ENCODE data around the gene ZNF76.

ZNF76 gene

DNA sequence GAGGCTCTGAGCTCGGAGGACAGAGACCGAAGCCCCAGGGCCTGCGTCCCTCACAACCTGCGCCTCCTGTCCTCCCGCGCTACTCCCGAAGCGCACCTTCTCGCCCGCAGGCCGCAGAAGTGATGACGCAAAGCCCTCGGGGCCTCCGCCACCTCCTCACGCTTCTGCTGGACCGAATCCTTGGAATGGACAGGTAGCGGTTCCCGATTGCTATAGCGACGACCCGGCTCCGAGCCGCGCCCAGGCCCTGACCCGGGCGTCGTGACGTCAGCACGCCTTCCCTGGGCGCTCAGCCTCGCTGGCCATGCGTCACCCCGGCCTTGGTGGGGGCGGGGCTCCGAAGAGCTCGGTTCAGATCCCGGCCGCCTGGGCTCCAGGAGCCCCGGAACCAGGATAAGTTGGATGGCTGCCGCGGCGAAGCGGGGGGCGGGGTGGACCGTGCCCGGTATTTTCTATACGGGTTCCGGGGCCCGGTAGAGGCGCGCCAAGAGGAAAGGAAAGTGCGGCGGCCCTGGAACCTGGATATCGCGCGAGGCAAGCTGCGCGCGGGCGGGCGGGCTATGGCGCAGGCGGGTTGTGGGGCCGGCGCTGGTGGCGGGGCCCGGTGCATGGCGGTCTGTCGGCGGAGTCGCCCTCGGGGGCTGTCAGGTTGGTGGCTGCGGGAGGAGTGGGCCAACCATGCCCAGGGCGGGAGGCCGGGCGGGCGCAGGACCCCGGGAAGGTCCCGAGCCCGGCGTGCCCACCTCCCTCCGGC is at the start of gene ZNF76:
TSS of gene ZNF76 (plus strand) at position 542 of the 754 bp plus-strand sequence. CDS start 21,417 bp downstream, outside the sequence.
- Mint-ChIP-seq H3K4me1 (peaks cover 40% of the 10 kb centered on the region), H3K36me3 (no peaks in the 10 kb centered on the region), H3K4me3 (peak within 1 kb of the TSS; percentile 98), H3K27me3 (no peaks in the 10 kb centered on the region), H3K27ac (peak within 1 kb of the TSS; percentile 96), H3K9me3 (no peaks in the 10 kb centered on the region)
- peak; percentile 94 for ATAC-seq

DNA sequence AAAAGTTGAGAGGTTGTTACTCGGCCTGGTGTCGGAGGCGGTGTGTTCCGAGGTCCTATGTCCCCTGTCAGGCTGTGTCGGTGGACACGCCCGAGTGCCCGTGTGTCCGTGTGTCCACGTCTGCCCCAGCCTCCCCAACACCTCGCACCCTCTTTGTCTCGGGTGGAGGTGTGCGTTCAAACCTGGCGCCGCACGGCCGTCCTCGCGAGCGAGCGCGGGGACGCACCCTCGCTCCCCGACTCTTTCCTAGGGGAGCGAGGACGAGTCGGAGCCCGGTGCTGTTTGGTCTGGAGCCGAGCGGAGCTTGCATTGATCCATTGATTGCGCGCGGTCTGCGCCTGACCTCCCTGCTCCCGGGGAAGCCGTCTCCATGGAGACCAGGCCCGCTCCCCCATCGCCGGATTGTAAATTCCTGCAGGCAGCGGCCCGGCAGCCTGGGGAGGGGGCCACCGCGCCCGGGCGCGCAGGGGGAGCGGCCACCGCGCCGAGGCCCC is 46.2 kb upstream of the ZNF76 start:
- H3K36me3 Mint-ChIP-seq = no peaks in the 10 kb centered on the region
- ATAC-seq = no peak
- H3K9me3 Mint-ChIP-seq = no peaks in the 10 kb centered on the region
- H3K4me1 Mint-ChIP-seq = peaks cover 15% of the 10 kb centered on the region
- H3K27me3 Mint-ChIP-seq = peaks cover 74% of the 10 kb centered on the region
- peak overlapping the region; percentile 54 for H3K4me3 Mint-ChIP-seq
- no peak overlapping the region for H3K27ac Mint-ChIP-seq

DNA sequence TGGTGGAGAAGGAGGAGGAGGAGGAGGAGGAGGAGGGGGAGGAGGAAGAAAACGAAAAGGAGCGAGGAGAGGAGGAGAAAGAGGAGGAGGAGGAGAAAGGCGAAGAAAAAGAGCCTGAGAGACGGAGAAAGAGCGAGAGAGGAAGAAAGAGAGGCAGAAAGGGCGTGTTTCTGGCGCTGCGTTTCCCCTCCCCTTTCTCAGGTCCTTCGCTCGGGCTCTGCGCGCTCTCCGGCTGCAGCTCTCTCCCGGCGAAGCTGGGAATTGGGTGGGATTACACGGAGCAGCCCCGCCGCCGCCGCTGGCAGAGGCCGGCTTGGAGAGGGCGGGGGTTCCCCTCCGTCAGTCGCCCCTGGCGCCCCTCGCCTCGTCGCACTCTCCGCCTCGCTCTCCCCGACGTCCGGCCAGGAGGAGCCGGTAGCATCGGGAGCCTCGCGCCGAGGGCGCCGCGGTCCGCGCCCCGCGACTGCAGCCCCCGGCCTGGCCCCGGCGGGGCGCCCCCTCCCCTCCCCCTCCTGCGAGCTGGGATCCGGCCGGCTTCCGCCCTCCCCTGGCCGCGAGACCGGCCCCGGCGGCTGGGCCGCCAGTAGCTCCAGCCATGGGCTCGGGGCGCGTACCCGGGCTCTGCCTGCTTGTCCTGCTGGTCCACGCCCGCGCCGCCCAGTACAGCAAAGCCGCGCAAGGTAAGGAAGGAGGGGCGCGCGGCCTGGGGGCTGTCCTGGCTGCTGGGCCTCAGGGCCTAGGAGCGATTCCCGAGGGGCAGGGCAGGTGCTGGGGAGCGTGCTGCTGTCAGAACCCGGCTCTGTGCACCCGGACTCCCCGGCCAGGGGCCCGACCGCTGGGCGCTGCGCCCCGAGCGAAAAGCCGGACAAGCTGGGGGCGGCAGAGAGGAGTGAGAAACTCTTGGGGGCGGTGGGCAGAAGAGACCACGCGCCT is 45.4 kb upstream of the ZNF76 start, which contains the start of gene SCUBE3:
TSS of gene SCUBE3 (plus strand) at position 133 of the 933 bp plus-strand sequence. CDS start at position 596, 463 bp downstream.
- no peak within 1 kb of the TSS for H3K27ac Mint-ChIP-seq
- H3K36me3 Mint-ChIP-seq = no peaks in the 10 kb centered on the region
- no peaks in the 10 kb centered on the region for H3K9me3 Mint-ChIP-seq
- peak; percentile 32 for ATAC-seq
- H3K27me3 Mint-ChIP-seq = peaks cover 74% of the 10 kb centered on the region
- H3K4me1 Mint-ChIP-seq = peaks cover 8% of the 10 kb centered on the region
- H3K4me3 Mint-ChIP-seq = peak within 1 kb of the TSS; percentile 62

DNA sequence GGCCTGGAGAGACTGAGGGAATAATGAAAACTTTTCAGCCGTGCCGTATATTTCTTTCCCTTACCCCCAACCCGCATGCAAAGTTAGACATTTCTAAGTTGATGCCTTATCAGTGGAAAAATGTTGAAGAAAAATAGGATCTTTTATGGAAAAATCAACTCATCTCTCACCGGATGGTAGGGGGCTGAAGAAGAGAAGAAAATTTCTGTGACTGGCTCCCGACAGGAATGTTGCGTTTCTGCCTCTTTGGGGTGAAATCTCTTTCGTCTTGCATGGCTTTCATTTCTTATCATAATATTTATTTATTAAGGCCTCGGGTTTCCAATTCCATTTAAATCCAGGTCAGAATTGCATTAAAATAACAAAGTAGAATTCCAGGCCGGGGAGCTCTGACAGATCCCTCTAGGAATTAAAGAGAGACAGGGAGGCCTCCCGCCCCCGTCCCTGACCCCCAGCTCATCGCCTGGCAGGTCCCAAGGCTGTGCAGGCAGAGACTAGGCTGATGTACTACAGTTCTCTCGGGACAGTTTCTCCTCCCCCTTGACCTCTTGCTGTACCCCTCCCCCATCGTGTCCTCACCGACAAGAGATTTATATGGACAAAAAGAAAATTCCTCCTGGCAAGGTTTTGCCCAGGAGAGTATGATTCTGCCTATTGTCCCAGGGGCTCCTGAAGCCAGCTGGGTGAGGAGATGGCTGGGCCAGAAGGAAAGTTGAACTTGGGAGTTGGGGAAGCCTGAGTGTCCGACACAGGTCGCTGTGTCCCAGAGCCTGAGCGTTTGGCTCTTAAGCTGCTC is 44.5 kb upstream of the ZNF76 start:
- Mint-ChIP-seq H3K27me3 (peaks cover 76% of the 10 kb centered on the region), H3K9me3 (no peaks in the 10 kb centered on the region), H3K27ac (no peak overlapping the region), H3K36me3 (no peaks in the 10 kb centered on the region), H3K4me3 (no peak overlapping the region), H3K4me1 (peaks cover 7% of the 10 kb centered on the region)
- no peak for ATAC-seq

DNA sequence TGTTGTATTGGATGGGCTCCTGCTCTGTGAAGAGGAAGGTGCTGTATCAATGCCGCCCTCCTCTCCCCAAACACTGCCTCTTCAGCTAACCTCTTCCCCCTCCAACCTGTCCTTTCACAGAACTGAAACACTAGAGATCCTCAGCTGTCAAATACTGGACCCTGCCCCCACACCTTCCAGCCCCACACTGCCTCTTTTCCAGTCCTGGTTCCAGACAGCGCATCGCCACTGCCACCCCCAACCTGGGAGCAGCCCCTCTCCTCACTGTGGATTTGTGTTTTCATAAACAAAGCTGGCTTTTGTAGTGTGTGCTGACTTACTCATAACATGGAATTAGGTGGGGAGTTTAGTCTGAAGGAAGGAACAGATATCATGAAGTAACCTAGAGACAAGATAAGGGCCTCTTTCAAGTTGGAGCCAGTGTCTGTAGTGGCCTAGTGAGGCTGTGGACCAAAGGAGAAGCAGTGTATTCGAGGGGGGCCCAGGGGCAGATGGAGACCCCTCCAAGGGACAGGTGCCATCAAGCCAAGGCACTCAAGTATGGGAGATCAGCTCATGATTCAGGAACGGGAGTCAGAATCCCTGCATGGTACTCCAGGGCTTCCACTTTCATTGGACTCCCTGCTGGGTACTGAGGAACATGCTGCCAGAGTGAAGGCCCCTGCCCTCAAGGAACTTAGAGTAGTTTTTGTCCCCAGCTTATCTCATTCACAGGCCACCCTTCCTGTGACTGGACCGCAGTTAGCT is 43.7 kb upstream of the ZNF76 start:
- no peak overlapping the region for H3K4me3 Mint-ChIP-seq
- H3K27ac Mint-ChIP-seq = no peak overlapping the region
- no peak for ATAC-seq
- peaks cover 76% of the 10 kb centered on the region for H3K27me3 Mint-ChIP-seq
- no peaks in the 10 kb centered on the region for H3K36me3 Mint-ChIP-seq
- peaks cover 7% of the 10 kb centered on the region for H3K4me1 Mint-ChIP-seq
- H3K9me3 Mint-ChIP-seq = no peaks in the 10 kb centered on the region

DNA sequence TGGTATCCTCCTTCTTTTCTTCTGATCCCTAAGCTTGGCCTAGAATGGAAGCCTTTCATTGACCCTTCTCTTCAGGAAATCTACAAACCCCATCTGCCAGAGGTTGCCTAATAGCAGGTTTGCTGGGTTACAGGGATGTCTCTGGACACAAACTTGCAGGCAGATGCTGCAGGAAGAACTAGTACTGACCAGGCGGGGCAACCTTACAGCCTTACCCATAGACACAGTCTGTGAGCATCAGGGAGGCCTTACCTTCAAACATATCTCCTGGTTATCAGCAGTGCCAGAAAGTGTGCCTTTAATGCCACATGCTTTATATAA is 43.2 kb upstream of the ZNF76 start:
- no peak for ATAC-seq
- no peak overlapping the region for H3K4me3 Mint-ChIP-seq
- H3K27ac Mint-ChIP-seq = no peak overlapping the region
- H3K36me3 Mint-ChIP-seq = no peaks in the 10 kb centered on the region
- no peaks in the 10 kb centered on the region for H3K9me3 Mint-ChIP-seq
- peaks cover 74% of the 10 kb centered on the region for H3K27me3 Mint-ChIP-seq
- peaks cover 7% of the 10 kb centered on the region for H3K4me1 Mint-ChIP-seq

DNA sequence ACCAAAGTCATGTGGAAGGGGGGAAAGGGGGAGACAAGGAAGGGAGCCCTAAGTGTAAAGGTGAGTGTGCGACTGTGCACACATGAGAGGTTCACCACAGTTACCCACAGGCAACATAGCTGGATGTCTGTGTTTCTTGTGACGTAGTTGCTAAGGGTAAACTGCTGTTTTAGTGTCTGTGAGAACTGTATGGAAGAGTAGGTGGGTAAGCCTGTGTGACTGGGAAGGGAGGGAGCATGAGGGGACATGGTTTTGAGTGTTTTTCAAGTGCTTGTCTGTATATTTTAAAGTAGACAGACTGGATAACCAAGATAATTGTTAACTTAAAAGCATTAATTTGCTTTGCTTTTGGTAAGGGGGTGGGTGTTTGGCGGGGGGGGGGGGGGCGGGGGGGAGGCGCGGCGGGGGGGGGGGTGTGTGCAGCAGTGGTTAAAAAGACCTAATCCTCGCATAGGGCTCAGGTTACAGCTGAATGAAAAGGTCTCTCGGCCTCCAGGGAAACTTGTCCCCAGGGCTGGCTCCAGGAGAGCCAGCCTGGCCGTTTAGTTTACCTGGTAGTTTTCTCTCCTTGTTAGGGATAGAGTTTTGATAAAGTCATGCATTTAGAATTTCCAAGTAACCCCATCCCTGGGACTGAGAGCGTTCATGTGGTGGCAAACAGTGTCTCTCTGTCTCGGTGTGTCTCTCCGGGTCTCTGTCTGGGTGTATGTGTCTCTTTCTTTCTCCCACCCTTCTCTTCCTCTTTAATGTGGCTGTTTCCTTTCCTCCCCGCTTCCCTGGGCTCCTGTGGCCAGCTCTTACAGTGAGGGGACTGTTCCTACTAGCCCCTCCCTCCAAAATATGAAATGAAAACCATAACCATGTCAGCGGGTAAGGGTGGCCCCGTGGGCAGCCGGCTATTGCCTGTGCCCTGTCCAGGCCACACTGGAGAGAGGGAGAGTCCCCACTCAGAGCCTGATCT is 42.4 kb upstream of the ZNF76 start:
- H3K9me3 Mint-ChIP-seq = no peaks in the 10 kb centered on the region
- no peak overlapping the region for H3K4me3 Mint-ChIP-seq
- no peaks in the 10 kb centered on the region for H3K36me3 Mint-ChIP-seq
- H3K27ac Mint-ChIP-seq = no peak overlapping the region
- H3K4me1 Mint-ChIP-seq = peaks cover 7% of the 10 kb centered on the region
- H3K27me3 Mint-ChIP-seq = peaks cover 67% of the 10 kb centered on the region
- no peak for ATAC-seq

DNA sequence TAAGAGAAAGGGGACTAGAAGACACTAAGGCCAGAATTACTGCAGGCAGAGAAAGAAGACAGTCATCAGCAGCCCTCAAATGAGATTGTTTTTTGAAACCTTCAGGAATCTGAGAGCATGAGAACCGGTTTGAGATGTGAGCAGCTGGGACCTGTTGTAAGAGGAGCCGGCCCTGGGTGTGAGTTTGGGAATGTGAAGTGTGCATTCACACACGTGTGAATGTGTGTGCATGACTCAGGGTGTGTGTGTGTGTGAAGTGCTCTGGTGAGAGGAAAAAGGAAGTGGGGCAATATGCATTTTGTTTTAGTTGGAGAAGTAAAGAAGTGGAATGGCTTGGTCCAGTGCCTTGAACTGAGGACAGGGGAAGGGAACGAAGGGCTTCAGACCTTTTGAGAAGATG is 41.5 kb upstream of the ZNF76 start:
- Mint-ChIP-seq H3K27me3 (peaks cover 58% of the 10 kb centered on the region), H3K27ac (no peak overlapping the region)

DNA sequence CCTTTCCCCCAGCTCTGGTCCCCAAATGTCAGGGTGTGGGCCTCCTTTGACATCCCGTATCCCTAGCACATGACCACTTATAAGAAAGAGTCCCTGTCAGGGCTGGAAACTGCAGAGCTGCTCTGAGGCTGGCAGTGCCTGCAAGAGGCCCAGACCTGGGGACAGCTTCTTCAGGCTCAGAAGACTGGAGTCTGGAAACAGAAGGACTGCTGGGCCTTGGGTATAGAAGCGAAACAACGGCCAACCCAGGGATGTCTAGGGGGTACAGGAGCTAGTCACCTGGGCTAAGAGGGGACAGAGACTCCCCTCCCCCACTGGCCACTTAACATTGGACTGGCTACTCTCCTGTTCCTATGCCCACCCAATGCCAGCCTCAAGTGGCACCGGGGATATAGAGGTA is 41.1 kb upstream of the ZNF76 start:
- H3K4me1 Mint-ChIP-seq = no peaks in the 10 kb centered on the region

More for the DNA sequence above, 41.5 kb upstream of the ZNF76 start:
- Mint-ChIP-seq H3K4me3 (no peak overlapping the region), H3K9me3 (no peaks in the 10 kb centered on the region), H3K36me3 (no peaks in the 10 kb centered on the region), H3K4me1 (peaks cover 4% of the 10 kb centered on the region)
- no peak for ATAC-seq

DNA sequence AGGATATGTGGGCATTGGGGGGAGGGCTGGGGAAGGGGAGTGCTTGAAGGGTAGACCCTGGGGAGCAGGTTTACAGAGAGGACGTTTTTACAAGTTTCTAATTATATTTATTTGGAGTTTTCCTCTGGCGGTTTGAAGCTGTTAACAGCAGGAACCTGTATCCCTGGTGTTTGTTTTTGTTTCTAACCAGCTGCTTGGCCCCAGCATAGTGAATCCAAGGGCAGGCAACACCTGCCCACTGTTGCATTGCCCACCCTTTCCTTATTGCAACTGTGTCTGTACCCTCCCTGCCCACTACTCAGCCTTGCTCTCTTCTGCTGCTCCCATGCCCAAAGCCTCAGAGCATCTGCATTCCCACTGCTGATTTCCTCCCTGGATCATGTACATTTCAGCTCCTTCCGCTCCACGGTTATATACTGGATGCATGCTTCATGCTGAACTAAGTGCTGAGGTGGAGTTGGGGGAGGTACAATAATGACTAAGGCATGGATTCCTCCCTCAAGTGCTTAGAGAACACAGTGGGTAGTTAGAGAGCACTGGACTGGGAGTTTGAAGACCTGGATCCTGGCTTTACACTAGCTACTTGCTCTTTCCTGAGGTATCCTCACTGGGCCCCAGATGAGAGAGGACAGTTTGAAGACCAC is 39.7 kb upstream of the ZNF76 start:
- H3K27ac Mint-ChIP-seq = no peak overlapping the region
- H3K4me3 Mint-ChIP-seq = no peak overlapping the region
- no peaks in the 10 kb centered on the region for H3K4me1 Mint-ChIP-seq
- H3K27me3 Mint-ChIP-seq = peaks cover 47% of the 10 kb centered on the region
- ATAC-seq = no peak
- no peaks in the 10 kb centered on the region for H3K9me3 Mint-ChIP-seq
- no peaks in the 10 kb centered on the region for H3K36me3 Mint-ChIP-seq

More for the DNA sequence above, 41.1 kb upstream of the ZNF76 start:
- H3K9me3 Mint-ChIP-seq = no peaks in the 10 kb centered on the region
- peaks cover 54% of the 10 kb centered on the region for H3K27me3 Mint-ChIP-seq
- H3K36me3 Mint-ChIP-seq = no peaks in the 10 kb centered on the region
- no peak overlapping the region for H3K27ac Mint-ChIP-seq
- no peak overlapping the region for H3K4me3 Mint-ChIP-seq
- no peak for ATAC-seq

DNA sequence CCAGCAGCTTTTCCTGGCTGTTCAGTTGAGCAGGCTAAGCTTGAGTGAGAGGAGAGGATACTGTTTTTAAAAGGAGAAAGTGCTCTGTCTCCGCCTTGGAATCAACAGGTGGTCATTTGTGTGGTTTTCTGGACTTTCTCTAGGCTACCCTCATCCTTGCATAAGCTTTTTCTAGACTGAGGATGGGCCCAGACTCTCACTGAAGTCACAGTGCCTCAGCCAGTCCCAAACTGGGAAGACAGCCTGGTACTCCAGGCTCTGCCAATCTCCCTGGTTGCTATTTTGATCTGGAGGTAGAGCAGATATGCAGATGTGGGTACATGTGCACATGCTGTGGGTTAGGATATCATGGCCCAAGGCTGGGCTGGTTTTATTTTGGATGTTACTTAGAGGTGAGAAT is 38.8 kb upstream of the ZNF76 start:
- no peaks in the 10 kb centered on the region for H3K36me3 Mint-ChIP-seq
- no peak overlapping the region for H3K4me3 Mint-ChIP-seq
- no peak overlapping the region for H3K27ac Mint-ChIP-seq
- ATAC-seq = no peak
- no peaks in the 10 kb centered on the region for H3K4me1 Mint-ChIP-seq
- peaks cover 38% of the 10 kb centered on the region for H3K27me3 Mint-ChIP-seq
- H3K9me3 Mint-ChIP-seq = no peaks in the 10 kb centered on the region

DNA sequence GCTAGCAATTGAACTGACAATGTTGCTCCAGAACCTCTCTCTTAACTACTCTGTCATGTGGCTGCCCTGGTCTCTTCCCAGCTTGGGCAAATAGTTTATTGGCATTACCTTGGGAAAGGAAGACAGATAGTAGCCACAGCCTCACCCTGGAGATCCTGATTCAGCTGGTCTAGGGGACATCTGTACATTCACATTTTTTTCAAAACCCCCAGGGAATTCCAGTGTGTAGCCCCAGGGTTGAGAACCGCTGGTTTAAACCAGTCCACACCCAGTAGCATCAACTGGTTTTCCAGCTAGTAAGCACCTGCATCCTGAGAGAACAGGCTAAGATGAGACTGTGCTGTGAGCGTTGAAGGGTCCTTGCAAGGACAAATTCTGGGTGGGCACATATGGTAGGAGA is 36.1 kb upstream of the ZNF76 start:
- no peaks in the 10 kb centered on the region for H3K9me3 Mint-ChIP-seq
- no peak overlapping the region for H3K27ac Mint-ChIP-seq
- no peaks in the 10 kb centered on the region for H3K4me1 Mint-ChIP-seq
- no peaks in the 10 kb centered on the region for H3K36me3 Mint-ChIP-seq
- ATAC-seq = no peak
- peaks cover 11% of the 10 kb centered on the region for H3K27me3 Mint-ChIP-seq
- H3K4me3 Mint-ChIP-seq = no peak overlapping the region

DNA sequence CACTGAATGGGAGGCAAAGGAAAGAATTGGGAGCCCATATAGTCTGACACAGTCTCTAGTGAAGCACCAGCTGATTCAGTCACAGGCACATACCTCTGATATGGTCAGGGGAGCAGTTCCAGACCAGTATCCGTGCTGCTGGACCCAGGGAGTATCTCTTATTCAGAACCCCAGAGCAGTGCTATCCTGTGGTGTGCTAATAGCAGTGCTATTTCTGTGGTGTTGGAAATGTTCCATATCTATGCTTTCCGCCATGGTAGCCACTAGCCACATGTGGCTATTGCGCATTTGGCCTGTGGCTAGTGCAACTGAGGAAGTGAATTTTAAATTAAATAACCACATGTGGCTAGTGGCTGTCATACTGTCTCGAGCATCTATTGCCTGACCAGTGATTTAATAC is 34.8 kb upstream of the ZNF76 start:
- no peaks in the 10 kb centered on the region for H3K4me1 Mint-ChIP-seq
- no peaks in the 10 kb centered on the region for H3K27me3 Mint-ChIP-seq
- no peaks in the 10 kb centered on the region for H3K9me3 Mint-ChIP-seq
- ATAC-seq = no peak
- H3K4me3 Mint-ChIP-seq = no peak overlapping the region
- H3K36me3 Mint-ChIP-seq = no peaks in the 10 kb centered on the region
- no peak overlapping the region for H3K27ac Mint-ChIP-seq

Data from stimulated activated memory B cell treated with anti-CD40 and anti-IgM and Interleukin-4, amounts not matched to agents 10 μg/mL and 1 μg/mL and 100 μg/mL, for 72 hours (primary cell).